NCI-H146 treated with DMSO at 0.1 percent for 48 hours (cell line): ENCODE measurements around the gene NUDT6.
"Not testable (repeated sequence)": the region's sequence is repeated elsewhere in the genome, so short reads cannot be mapped to it uniquely, and the experiment has no call there.

Experiments
- DNase-seq: peaks from one replicate; lab custom pipeline; 2025; ENCODE audit not compliant: unreplicated experiment; lab: John Stamatoyannopoulos, UW

The NUDT6 gene

DNA sequence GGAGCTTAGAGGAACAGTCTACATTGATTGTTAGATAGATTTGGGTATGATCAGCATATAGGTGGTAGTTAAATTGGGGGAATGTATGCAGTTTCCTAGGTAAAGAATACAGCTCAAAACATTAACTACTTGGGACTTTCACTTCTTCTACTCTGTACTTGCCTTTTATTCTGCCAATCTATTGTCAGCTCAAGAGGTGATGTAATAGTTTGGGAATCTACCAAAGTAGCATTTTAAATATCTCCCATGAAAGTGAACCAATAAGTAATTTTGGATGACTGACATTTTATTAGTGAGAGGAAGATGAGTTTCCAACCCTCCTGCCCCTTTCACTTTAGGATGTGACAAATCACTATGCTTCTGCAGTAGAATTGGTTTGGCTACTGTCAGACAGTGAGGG, 43.4 kb downstream of the NUDT6 start:
- DNase-seq: no peak

DNA sequence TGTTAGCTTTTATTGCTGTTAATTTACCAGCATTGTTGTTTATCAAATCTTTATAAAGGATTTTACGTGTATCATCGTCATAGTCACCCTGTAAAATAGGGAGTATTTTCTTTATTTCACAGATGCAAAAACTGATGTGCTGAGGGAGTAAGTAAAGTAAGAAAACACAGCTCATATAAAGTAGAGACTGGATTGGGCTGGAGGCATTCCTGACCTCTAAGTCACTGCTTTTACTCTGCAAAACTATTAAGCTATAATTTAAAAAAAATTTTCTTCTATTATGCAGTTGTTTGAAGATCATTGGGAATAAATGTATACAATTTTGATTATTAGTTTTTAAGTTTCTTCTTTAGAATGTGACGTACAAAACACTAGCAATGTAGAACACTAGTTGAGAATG, 45.9 kb downstream of the NUDT6 start:
- no peak for DNase-seq

DNA sequence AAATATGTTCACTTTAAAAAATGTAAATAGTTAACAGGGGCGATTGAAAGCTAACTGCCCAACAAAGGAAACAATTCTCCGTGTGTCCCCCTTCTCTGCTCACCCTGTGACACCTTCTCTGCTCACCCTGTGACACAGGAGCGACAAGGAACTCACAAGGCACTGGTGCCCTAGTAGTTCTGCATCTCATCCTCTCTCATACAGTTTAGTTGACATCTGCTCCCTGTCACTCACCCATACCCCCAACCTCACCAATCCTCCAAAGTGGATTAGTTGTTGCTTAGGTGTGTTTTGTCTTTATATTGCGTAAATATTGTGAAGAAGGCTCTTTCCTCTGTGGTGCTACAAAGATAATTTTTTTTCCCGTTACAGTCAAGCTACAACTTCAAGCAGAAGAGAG, 46.4 kb downstream of the NUDT6 start:
- DNase-seq: no peak

DNA sequence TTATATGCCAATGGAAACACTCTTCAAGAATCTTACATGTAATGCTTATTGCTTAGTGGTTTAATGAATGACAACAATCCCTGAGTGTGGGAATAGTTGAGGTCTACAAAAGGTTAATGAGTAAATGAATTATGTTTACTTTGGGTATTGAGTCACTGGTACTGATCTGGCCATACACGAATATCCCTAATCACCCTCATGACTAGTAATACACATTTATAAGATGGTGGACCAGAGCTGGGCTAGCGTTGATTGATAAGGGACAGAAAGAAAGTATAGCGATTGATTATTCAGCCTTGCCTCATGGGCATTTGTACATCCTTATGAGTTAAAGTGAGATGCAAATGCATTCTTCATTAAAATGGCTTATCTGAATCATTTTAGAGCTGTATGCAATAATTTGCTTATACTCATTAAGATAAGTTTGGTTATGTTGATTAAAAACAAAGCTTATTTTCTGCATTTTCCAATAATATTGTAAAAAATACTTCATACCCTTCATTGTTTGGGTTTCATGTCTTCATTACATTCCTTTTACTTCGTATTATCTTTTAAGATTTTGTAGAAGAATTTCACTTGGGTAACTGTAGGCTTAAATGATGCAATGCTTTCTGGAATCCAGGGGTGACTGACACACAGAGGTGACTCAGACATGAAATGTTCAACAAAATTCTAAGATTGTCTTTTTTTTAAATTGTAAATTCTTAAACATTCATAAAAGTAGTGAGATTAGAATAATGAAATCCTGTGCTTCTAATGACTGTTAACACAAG, 48.4 kb downstream of the NUDT6 start:
- DNase-seq: no peak

DNA sequence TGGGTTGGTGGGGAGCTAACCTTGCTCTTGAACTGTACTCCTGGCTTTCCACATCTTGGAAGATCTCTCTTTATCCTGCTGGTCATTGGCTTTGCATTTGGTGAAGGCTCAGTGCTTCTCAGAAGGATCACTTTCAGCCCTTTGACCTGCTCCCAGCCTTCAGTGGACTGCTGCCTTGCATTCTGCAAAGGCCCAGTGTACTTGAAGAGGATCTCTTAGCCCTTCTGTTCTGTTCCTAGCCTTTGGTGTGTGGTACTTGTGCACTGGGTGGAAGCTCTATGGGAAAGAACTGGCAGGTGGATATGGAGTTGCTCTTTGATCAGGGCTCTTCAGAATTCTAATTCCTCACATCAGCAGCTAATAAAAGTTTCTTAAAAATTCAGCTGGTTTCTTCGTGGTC, 49.3 kb downstream of the NUDT6 start:
- no peak for DNase-seq

DNA sequence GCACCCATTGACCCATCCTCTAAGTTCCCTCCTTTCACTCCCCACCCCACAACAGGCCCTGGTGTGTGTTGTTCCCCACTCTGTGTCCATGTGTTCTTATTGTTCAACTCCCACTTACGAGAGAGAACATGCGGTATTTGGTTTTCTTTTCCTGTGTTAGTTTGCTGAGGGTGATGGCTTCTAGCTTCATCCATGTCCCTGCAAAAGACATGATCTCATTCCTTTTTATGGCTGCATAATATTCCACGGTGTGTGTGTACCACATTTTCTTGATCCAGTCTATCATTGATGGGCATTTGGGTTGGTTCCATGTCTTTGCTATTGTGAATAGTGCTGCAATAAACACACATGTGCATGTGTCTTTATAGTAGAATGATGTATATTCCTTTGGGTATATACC, 54.2 kb downstream of the NUDT6 start:
- not testable (repeated sequence) for DNase-seq

DNA sequence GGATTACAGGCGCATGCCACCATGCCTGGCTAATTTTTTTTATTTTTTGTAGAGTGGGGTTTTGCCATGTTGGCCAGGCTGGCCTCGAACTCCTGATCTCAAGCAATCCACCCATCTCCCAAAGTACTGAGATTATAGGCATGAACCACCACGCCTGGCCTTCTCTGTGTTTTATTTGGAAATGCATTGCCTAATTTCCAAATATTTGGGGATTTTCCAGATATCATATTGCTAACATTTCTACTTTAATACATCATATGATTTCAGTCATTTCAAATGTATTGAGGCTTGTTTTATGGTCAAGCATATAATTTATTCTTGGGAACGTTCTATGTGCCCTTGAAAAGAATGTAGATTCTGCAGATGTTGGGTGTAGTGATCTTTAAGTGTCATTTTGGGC, 57.0 kb downstream of the NUDT6 start:
- no peak for DNase-seq

DNA sequence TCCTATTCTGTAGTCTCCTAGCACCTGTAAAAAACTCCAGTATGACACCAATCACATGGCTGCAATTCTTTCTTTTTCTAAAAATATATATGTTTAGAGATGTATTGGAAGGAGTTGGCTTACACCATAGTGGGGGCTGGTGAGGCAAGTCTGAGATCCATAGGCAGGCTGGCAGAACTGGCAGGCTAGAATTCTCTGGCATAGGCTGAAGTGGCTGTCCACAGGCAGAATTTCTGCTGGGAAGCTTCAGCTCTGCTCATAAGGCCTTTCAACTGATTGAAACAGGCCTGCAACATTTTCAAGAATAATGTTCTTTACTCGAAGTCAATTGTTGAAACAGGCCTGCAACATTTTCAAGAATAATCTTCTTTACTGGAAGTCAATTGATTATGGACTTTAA, 58.8 kb downstream of the NUDT6 start:
- no peak for DNase-seq

DNA sequence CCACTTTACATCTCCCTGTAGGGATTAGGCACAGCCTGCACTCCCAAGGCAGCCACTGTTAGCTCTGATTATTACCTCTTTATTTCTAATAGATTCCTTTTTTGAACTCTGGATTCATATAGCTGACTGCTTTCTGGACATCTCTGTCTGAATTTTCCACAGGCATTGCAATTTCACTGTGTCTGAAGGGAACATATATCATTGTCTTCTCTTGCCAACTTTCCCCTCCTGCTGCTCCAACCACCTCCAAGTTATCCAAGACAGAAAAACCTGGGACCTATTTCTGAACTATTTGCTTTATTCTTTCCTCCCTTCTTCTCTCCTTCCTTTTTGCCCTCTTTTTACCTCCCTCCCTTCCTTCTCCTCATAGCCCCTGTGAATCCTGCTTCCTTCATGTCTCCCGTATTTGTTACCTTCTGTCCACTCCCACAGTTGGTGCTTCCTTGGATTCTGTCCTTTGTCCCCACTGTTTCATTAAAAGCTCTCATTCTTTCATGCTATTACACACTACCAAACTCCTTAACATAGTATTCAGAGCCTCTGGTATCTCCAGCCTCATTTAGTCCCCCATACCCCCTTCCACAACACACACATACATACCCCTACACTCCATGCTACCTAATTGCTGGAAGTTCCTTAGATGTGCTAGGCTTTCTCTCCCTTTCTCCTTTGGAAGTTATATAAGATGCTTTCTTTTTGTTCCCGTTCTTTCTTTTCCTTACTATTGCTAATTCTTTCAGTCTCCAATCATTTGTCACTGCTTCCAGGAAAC, 61.0 kb downstream of the NUDT6 start:
- DNase-seq: no peak

DNA sequence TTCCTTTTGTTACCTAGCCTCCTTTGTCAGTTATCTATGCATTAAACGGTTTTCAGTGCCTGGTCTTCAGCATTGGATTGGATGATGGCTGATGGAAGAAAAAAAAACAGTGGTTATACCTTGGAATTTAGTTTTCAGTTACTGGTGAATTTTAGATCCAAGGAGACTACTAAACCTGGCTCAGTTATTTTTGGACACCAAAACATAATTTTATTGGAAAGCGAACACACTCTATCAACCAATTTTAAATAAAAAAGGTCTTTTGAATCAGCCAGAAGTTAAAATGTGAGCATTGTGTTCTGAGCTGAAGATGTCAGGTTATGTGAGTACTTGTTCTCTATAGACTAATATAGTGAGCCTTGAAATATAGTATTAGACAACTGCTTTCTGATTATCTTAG, 63.7 kb downstream of the NUDT6 start:
- DNase-seq: no peak

DNA sequence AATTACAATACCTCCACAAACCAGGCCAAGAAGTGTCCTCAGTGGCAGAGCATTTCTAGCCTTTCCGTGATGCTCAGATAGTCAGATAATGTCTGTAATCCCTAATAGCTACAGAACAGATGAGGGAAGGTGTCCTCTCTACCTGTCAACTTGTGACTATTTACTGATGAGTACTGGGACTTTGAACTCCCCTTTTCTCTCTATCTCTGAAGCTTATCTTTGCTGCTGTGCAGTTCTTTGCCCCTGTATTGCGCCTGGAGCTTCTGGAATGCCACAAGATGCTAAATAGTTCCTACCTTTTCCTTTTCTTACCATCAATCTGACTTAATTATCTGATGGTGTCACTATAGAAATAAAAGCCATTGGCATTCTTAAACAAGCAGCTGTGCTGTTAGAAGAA, 65.2 kb downstream of the NUDT6 start:
- no peak for DNase-seq

DNA sequence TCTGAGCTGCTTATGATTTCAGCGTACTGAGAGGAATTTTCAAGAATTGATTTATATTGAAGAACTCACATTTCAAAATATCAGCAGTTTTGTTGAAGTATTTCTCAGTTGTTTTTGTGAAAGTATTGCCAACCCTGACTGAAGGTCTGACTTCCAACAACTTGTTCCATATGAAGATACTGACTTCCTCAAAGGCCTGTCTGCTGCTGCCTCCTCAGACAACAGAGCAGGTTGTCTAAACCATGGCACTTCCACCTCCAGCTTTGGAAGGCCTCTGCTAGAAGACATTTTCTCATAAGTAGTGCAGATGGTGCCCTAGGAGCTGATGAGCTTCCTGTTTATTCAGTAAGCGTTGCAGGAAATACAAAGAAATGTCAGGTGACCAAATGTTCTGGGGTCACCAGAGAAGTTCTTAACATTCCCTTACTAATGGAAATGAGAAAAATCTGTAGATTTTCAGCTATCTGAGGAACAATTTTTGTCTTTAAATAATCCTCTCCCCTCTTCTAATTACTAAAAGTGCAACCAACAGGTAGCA, 67.0 kb downstream of the NUDT6 start:
- DNase-seq: no peak

DNA sequence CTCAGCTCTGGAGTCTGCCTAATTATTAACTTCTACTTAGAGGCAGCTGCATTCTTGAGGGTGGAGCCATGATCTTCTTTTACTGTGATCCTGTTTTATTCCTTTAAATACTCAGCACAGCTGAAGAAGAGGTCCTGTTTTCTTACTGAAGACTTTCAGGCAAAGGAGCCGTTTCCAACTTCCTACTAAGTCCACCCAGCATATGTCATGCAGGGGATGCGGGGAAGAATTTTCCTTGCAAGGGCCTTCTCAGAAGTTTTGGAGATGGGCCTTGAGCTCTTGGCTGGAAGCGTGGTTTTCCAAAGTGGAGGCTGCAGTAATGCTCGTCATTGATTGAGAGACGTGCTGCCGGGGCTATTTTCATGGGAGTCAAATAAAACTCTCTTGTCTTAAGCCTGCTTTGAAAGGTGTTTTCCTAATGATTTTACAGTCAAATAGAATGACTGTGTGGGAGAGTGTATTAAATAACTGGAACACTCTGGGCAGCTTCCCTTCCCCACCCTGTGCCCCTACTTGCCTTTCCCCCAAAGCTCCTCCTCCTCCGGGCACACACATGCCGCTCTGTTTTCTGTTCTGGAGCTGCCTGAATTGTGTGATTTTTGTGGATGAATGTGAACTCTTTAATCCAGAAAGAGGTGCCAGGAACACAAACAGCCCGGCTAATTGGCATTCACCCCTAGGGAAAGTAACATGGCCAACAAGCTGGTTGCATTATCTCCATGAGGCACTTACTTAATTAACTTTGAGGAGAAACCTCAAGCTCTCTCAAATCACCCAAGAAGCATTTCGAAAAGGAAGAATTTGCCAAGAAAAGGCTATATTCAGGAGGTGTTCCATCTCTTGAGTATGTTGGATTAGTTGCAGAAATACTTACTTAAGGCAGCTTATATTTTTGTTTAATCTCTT, 67.7 kb downstream of the NUDT6 start:
- DNase-seq: no peak

DNA sequence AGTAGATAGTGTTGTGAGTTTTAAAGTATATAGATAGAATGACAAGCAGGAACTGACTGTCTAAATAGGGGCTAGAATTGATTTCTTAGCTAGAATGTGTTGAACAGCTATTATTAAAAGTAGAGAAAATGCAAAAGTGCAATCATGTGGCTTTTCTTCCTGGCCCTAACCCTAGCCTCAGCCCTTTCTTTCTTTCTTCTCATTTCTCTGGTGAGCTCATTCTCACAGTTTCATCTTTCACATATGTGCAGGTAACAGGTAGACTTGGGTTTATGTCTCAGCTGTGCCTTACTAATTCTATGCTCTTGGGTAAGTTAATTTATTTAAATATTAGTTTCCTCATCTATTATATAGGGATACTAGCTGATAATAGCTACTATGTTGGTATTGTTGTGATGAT, 70.8 kb downstream of the NUDT6 start:
- DNase-seq: no peak

DNA sequence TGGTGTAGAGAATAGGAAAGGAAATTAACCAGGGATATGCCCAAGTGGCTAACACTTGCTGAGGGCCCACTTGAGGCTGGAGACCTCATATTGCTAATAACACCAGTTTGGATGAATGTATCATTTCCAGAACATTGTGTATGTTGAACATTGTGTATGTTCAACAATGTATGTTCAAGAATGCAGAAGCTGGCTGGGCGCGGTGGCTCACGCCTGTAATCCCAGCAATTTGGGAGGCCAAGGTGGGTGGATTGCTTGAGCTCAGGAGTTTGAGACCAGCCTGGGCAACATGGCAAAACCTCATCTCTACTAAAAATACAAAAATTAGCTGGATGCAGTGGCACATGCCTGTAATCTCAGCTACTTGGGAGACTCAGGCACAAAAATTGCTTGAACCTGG, 72.6 kb downstream of the NUDT6 start:
- DNase-seq: not testable (repeated sequence)

DNA sequence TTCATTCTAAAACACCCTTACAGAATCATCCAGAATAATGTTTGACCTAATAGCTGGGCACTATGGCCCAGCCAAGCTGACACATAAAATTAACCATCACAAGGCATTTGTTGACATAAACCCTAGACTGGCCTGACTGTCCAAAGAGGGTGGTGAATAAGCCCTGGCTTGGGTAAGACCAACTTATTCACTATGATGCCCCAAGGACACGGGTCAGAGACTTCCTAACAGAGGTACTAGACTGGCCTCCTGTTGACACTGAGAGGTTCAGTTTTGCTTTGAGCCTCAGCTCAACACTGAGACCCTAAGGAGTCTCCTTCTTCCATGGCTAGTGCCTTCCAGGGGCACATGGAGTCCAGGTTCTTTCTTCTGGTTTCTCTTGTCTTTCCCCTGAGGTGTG, 74.5 kb downstream of the NUDT6 start:
- no peak for DNase-seq

DNA sequence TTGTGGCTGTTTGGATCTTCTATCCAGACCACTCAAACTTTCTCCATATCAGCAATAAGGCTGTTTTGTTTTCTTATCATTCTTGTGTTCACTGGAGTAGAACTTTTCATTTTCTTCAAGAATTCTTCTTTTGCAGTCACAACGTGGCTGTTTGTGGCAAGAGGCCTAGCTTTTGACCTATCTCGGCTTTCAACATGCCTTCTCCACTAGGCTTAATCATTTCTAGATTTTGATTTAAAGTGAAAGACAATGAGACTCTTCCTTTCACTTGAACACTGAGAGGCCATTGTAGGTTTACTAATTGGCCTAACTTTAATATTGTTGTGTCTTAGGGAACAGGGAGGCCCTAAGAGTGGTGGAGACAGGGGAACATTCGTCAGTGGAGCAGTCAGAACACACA, 76.6 kb downstream of the NUDT6 start:
- no peak for DNase-seq

DNA sequence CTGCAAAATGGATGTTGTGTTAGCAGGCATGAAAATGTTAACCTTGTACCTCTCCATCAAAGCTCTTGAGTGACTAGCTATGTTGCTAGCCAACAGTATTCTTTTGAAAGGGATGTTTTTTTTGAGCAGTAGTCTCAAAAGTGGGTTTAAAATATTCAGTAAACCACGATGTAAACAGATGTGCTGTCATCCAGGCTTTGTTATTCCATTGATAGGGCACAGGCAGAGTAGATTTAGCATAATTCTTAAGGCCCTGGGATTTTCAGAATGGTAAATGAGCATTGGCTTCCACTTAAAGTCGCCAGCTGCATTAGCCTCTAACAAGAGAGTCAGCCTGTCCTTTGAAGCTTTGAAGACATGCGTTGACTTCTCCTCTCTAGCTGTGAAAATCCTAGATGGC, 77.3 kb downstream of the NUDT6 start:
- no peak for DNase-seq

DNA sequence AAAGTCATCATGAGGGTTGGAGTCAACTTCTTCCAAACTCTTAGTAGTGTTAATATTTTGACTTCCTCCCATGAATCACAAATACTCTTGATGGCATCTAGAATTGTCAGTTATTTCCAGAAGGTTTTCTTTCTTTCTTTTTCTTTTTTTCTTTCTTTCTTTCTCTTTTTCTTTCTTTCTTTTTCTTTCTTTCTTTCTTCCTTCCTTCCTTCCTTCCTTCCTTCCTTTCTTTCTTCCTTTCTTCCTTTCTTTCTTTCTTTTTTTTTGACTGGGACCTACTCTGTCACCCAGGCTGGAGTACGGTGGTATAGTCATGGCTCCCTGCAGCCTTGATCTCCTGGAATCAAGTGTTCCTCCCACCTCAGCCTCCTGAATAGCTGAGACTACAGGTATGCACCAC, 78.0 kb downstream of the NUDT6 start:
- not testable (repeated sequence) for DNase-seq

DNA sequence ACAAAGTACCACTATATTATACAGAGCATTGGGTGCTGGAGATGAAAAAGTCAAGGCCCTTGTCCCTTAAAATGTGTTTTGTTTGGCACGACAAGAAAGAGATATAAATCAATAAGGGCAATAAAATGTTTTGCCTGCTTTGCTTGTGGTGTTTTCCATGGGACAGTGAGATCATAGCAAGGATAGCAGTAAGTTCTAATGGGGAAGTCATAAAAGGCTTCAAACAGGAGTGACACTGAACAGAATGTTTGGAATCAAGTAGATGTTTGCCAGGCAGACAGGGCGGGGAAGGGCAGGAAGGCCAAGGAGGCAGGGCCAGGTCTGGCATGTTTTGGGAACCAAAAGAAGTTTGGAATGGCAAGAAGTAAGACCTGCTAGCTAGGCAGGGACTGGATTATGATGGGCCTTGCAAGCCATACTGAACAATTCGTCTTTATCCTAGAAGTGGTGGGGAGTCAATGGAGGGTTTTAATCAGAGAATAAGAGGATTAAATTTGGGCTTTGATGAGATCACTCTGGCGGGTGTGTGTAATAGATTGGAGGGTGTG, 79.3 kb downstream of the NUDT6 start:
- DNase-seq: no peak
